ENCODE results near the gene METRNL. TPM values are rescaled to one million over a fixed set of nuclear protein-coding genes. Genes with fewer than 3 reads are reported as not detected.
"Not testable (repeated sequence)": the region's sequence is repeated elsewhere in the genome, so short reads cannot be mapped to it uniquely, and the experiment has no call there.

Gene METRNL
- total RNA-seq, 1 experiment from 2014 or later, result 32.0 TPM

- no peak overlapping the region for H3K4me3 ChIP-seq (ENCODE audit: insufficient read depth, low read depth, low read length)
- peak; percentile 7 for DNase-seq
- no peaks in the 10 kb centered on the region for H3K36me3 ChIP-seq (replicated peaks; ENCODE audit: control insufficient read depth, insufficient read depth, low read length)
- no peaks in the 10 kb centered on the region for H3K27me3 ChIP-seq (ENCODE audit: control insufficient read depth, insufficient read depth, low read length)
These were observed 59.4 kb downstream of the METRNL start for GRCh38 chr17:83138820-83139219.

- H3K27me3 ChIP-seq (ENCODE audit: control insufficient read depth, insufficient read depth, low read length); H3K36me3 ChIP-seq (replicated peaks; ENCODE audit: control insufficient read depth, insufficient read depth, low read length); H3K4me3 ChIP-seq (ENCODE audit: insufficient read depth, low read depth, low read length): not testable (repeated sequence)
- DNase-seq, result peak; percentile 14
These were observed 60.3 kb downstream of the METRNL start for GRCh38 chr17:83139541-83140248.

- not testable (repeated sequence) for H3K27me3 ChIP-seq (ENCODE audit: control insufficient read depth, insufficient read depth, low read length); H3K4me3 ChIP-seq (ENCODE audit: insufficient read depth, low read depth, low read length); H3K36me3 ChIP-seq (replicated peaks; ENCODE audit: control insufficient read depth, insufficient read depth, low read length)
- DNase-seq, result peak; percentile 7
These were observed 60.8 kb downstream of the METRNL start for GRCh38 chr17:83140249-83140566.

- DNase-seq, result peak; percentile 19
- H3K27me3 ChIP-seq (ENCODE audit: control insufficient read depth, insufficient read depth, low read length), result no peaks in the 10 kb centered on the region
- no peaks in the 10 kb centered on the region for H3K36me3 ChIP-seq (replicated peaks; ENCODE audit: control insufficient read depth, insufficient read depth, low read length)
- H3K4me3 ChIP-seq (ENCODE audit: insufficient read depth, low read depth, low read length), result no peak overlapping the region
These were observed 63.2 kb downstream of the METRNL start for GRCh38 chr17:83142619-83143018.

- H3K4me3 ChIP-seq (ENCODE audit: insufficient read depth, low read depth, low read length), result no peak overlapping the region
- no peaks in the 10 kb centered on the region for H3K27me3 ChIP-seq (ENCODE audit: control insufficient read depth, insufficient read depth, low read length)
- no peaks in the 10 kb centered on the region for H3K36me3 ChIP-seq (replicated peaks; ENCODE audit: control insufficient read depth, insufficient read depth, low read length)
- no peak for DNase-seq
These were observed 64.4 kb downstream of the METRNL start for GRCh38 chr17:83143817-83144231.

Other genes with a start within 250 kb of the METRNL start
- gene ZNF750, start 239.6 kb upstream of the METRNL start, total RNA-seq (2014; rRNA removed; shearing (Covaris generic)), result not detected in 2 replicates

Data from H7 (cell line).